SHP77 (cell line): ENCODE data around the gene CST8.
"Not testable (repeated sequence)": the region's sequence is repeated elsewhere in the genome, so short reads cannot be mapped to it uniquely, and the experiment has no call there.

Experiments
- DNase-seq, 2 experiments: peaks; one replicate each; lab custom pipeline; 2025; lab: John Stamatoyannopoulos, UW

The CST8 gene

GRCh38 chr20:23490817-23491216, at the start of gene CST8:
CST8 (plus strand) TSS chr20:23491117; CDS start chr20:23491668, 551 bp downstream.
- DNase-seq: no peak

GRCh38 chr20:23441850-23442313, 49.0 kb upstream of the CST8 start:
- peak; percentile 72 to 75 for DNase-seq

GRCh38 chr20:23442436-23442835, 48.5 kb upstream of the CST8 start:
- DNase-seq: no peak

- DNase-seq: no peak
These were observed 46.1 kb upstream of the CST8 start for GRCh38 chr20:23444859-23445258.

- no peak for DNase-seq
These were observed 45.2 kb upstream of the CST8 start for GRCh38 chr20:23445596-23446217.

- peak; percentile 52 to 67 for DNase-seq
These were observed 44.4 kb upstream of the CST8 start for GRCh38 chr20:23446505-23446904.

- DNase-seq: no peak
These were observed 42.8 kb upstream of the CST8 start for GRCh38 chr20:23448167-23448566.

GRCh38 chr20:23449421-23449820, 41.5 kb upstream of the CST8 start:
- DNase-seq: no peak

GRCh38 chr20:23450877-23451276, 40.0 kb upstream of the CST8 start:
- no peak for DNase-seq

GRCh38 chr20:23451956-23452487, 38.9 kb upstream of the CST8 start:
- DNase-seq: no peak

GRCh38 chr20:23452776-23453175, 38.1 kb upstream of the CST8 start, which contains the start of gene CST11:
CST11 (minus strand) TSS chr20:23452876; CDS start chr20:23452811, 65 bp downstream.
- no peak for DNase-seq

GRCh38 chr20:23453549-23454543, 37.1 kb upstream of the CST8 start:
- DNase-seq: no peak

- DNase-seq: no peak
These were observed 36.1 kb upstream of the CST8 start for GRCh38 chr20:23454816-23455215.

- DNase-seq: no peak
These were observed 35.3 kb upstream of the CST8 start for GRCh38 chr20:23455639-23456038.

GRCh38 chr20:23456409-23456808, 34.5 kb upstream of the CST8 start:
- no peak for DNase-seq

GRCh38 chr20:23456873-23457272, 34.0 kb upstream of the CST8 start:
- no peak for DNase-seq

GRCh38 chr20:23459461-23460150, 31.3 kb upstream of the CST8 start:
- DNase-seq: no peak

GRCh38 chr20:23461180-23461579, 29.7 kb upstream of the CST8 start:
- no peak for DNase-seq

GRCh38 chr20:23466961-23467360, 24.0 kb upstream of the CST8 start:
- DNase-seq: not testable (repeated sequence)

- not testable (repeated sequence) for DNase-seq
These were observed 18.6 kb upstream of the CST8 start for GRCh38 chr20:23472306-23472705.

GRCh38 chr20:23473293-23473692, 17.6 kb upstream of the CST8 start:
- DNase-seq: not testable (repeated sequence)

GRCh38 chr20:23475395-23475794, 15.5 kb upstream of the CST8 start:
- DNase-seq: no peak
